GM18868 (cell line): ENCODE results near the gene MAD1L1.

Experiments used
- ATAC-seq: cut with Tn5 transposase; IDR thresholded peaks from one replicate; pipeline ENCODE4 v1.9.1; 2021; ENCODE audit warnings: mild to moderate bottlenecking, moderate library complexity; ENCODE audit not compliant: unreplicated experiment

The MAD1L1 gene

GRCh38 chr7:1894906-1895663, 337.7 kb downstream of the MAD1L1 start:
- no peak for ATAC-seq

- ATAC-seq = no peak
Measured at GRCh38 chr7:1894313-1894900, 338.3 kb downstream of the MAD1L1 start.

GRCh38 chr7:1893451-1893850, 339.3 kb downstream of the MAD1L1 start:
- no peak for ATAC-seq

DNA sequence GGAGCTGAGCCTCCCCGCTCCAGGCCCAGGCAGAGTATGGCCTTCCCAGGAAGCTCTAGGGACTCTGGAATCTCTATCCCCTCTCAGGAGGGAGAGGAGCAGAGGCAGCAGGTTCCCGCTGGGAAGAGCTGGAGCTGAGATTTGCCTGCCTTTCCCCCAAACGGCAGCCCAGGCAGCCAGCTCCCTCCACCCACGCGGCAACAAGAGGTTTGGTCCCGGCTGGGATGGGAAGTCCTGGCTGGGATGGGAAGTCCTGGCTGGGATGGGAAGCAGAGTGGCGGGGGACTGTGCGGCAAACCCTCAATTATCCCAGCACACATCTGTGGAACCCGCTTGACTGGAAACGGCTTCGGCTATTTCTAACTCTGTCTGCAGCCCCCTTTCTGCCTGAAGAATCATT, 339.7 kb downstream of the MAD1L1 start:
- ATAC-seq = no peak

GRCh38 chr7:1892011-1892965, 340.5 kb downstream of the MAD1L1 start:
- ATAC-seq = no peak

- ATAC-seq = no peak
Measured at GRCh38 chr7:1890289-1891235, 342.2 kb downstream of the MAD1L1 start.

DNA sequence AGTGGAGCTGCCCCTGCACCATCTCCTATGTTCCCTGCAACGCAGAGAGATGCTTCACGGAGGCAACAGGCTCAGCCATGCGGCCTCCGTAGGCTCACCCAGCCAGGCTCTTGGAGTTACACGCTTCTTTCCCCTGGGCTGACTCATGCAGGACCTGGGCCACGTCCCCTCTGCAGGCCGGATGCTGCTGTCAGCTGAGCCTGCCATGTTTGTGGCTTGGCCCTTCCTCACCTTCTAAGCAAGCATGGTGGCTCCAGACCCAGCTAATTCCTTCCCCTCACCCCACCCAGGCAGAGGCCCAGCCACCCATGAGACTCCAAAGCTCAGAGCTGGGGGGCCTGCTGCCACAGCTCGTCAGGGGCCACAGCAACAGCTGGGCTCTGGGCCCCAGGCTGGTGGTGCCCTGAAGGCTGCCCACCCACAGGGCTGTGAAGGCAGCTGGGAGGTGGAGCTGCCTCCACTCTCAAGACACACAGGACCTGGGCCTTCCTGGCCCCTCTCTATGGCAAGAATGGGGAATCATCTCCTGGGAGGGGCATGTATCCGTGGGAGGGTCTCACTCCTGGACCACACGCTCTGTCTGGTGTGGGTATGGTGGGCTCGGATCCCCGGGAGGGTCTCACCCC, 343.1 kb downstream of the MAD1L1 start:
- no peak for ATAC-seq

GRCh38 chr7:1889091-1889490, 343.7 kb downstream of the MAD1L1 start:
- ATAC-seq = no peak

DNA sequence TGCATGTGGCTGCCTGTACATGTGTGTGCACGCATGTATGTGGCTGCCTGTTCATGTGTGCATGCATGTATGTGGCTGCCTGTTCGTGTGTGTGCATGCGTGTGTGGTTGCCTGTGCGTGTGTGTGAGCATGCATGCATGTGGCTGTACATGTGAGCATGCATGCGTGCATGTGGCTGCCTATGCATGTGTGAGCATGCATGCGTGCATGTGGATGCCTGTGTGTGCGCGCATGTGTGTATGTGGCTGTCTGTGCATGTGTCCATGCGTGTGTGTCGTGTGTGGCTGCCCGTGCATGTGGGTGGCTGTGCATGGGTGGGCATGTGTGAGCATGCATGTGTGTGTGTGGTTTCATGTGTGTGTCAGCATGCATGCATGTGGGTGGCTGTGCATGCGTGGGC, 344.3 kb downstream of the MAD1L1 start:
- ATAC-seq = no peak

DNA sequence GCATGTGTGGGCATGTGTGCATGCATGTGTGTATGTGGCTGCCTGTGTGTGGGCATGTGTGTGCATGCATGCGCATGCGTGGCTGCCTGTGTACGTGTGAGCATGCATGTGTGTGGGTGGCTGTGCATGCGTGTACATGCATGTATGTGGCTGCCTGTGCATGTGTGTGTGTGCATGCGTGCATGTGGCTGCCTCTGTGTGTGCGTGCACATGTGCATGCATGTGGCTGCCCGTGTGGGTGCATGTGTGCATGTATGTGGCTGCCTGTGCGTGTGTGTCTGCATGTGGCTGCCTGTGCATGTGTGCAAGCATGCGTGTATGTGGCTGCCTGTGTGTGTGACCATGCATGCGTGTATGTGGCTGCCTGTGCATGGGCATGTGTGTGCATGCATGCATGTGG, 345.5 kb downstream of the MAD1L1 start:
- no peak for ATAC-seq

GRCh38 chr7:1886361-1887064, 346.2 kb downstream of the MAD1L1 start:
- no peak for ATAC-seq

GRCh38 chr7:1885465-1886226, 347.1 kb downstream of the MAD1L1 start:
- ATAC-seq = no peak

DNA sequence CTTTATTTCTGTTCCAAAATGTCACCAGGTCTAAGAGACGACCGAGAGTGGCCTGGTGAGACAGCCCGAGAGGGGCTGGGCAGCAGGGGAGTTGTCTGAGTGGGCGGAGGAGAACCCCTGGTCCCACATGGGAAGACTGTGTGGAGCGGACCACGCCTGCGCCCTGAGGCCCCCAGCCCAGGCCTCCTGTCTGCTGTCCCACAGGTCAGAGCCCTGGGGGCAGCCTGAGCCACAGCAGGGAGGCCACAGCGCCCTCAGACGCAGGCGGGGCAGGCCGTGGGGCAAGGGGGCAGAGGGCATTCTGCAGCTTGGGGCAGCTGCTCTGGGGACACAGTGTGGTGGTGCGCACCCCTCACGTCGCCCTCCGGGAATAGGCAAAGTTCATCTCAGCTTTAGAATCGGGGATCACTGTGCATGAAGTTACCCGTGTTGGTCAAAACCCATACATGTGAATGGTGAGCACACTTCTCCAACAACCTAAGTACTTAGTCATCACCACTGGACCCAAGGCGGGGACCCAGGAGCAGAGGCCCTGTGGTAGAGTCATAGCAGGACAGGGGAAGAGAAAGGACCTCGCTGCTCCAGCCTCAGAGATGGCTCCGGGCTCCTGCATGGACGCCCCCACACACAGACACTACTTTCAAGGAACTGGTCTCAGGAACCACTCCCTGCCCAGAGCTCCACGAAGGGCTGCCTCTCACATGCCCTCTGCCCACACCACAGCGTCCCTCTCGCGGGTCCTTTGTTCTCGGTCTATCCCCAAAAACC, 348.0 kb downstream of the MAD1L1 start:
- ATAC-seq = no peak

DNA sequence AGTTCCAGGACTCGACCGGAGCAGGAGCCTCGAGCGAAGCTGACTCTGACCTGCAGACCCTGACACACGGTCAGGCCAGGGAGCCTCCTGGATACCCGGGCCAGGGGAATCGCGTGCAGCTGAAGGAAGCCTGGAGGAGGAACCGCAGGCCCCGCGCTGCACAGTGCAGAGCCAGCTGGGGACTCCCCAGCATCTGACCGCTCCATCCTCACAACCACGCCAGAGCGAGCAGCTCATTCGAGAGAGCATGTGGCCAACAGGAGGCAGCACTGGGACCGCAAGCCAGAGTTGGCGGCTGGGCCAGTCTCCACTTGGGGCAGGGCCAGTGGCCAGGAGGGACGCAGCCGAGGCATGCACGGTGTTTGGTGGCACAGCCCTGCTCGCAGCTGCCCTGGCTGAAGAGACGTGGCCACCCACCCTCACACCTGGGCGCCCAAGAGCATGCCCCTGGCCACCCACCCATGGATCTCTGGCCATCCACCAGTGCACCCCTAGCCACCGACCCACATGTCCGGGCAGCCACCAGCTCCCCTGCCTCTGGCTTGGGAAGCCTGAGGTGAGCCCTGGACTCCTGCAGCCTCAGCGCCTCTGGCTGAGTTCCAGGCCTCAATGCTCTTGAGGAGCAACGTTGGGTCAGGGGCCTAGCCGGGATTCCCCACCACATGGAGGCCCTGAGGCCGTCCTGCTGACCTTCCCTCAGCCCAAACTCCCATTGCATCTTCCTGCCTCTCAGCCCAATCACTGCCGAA, 348.7 kb downstream of the MAD1L1 start:
- no peak for ATAC-seq

DNA sequence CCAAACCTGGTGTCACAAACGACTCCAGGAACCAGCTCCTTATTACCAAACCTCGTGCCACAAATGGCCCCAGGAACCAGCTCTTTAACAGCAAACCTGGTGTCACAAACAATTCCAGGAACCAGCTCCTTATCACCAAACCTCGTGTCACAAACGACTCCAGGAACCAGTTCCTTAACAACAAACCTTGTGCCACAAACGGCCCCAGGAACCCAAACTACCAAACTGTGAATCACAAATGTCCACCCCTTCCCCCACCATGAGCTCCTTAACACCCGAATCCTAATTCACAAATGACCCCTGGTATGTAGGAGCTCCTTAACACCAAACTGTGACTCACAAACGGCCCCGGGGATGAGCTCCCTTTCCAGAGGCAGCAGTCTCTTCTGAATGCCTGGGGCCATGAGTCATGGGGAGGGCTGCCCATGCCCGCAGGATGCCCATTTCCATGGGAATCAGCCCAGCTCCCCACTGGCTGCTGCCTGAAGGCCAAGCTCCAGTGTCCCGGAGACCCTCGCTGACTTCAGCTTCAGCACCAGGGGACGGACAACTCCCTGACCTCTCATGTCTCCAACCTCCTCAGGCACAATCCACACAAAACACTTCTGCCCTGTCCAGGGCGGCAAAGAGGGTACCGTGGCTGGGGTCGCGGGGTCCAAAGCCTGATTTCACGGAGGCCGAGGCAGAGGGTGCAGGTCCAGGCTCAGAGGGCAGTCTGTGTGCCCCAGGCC, 349.5 kb downstream of the MAD1L1 start:
- ATAC-seq = no peak

DNA sequence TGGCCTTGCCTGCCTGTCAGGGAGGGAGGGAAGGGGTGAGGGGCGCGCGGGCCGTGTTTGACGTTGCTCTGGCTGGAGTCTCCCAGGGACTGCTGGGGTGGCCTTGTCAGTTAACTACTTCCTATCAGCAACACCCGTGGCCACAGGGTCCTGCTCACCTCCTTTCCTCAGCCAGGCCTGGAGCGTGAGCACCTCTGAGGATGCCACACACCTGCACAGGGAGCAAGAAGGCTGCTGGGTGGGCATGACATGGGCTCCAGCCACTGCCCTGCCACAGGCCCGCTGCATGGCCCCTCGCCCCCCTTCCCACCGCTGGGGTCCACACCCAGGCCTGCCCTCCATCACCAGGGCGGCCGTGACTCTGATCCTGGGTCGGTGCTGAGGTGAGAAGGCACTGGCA, 350.3 kb downstream of the MAD1L1 start:
- ATAC-seq = no peak

GRCh38 chr7:1881946-1882345, 350.8 kb downstream of the MAD1L1 start:
- ATAC-seq = no peak
